Hepatic stellate cell (primary cell): Measurements from ENCODE around the gene SLC15A3.

ENCODE experiments used
- DNase-seq: peaks from one replicate; pipeline ENCODE4 v3.0.0; 2011; ENCODE audit warnings: low spot score

SLC15A3 gene

GRCh38 chr11:60945295-60945667 lies 6.7 kb downstream of the SLC15A3 start:
- no peak for DNase-seq

GRCh38 chr11:60944490-60945294 lies 7.3 kb downstream of the SLC15A3 start:
- DNase-seq: no peak

GRCh38 chr11:60942970-60943565 lies 8.9 kb downstream of the SLC15A3 start:
- DNase-seq: no peak

- DNase-seq: no peak
Observed at GRCh38 chr11:60942219-60942618, 9.8 kb downstream of the SLC15A3 start.

- DNase-seq: no peak
Observed at GRCh38 chr11:60941371-60942119, 10.4 kb downstream of the SLC15A3 start.

GRCh38 chr11:60939855-60940254 lies 12.1 kb downstream of the SLC15A3 start:
- DNase-seq: no peak

- no peak for DNase-seq
Observed at GRCh38 chr11:60939301-60939700, 12.7 kb downstream of the SLC15A3 start.

- DNase-seq: no peak
Observed at GRCh38 chr11:60938500-60938899, 13.5 kb downstream of the SLC15A3 start.

- no peak for DNase-seq
Observed at GRCh38 chr11:60937811-60938210, 14.2 kb downstream of the SLC15A3 start.

- no peak for DNase-seq
Observed at GRCh38 chr11:60937144-60937527, 14.8 kb downstream of the SLC15A3 start.

- no peak for DNase-seq
Observed at GRCh38 chr11:60936467-60937143, 15.4 kb downstream of the SLC15A3 start.

GRCh38 chr11:60935676-60936442 lies 16.1 kb downstream of the SLC15A3 start:
- no peak for DNase-seq

- DNase-seq: no peak
Observed at GRCh38 chr11:60934790-60935605, 17.0 kb downstream of the SLC15A3 start.

GRCh38 chr11:60934124-60934789 lies 17.7 kb downstream of the SLC15A3 start:
- DNase-seq: no peak

GRCh38 chr11:60933416-60934123 lies 18.4 kb downstream of the SLC15A3 start:
- DNase-seq: no peak

- no peak for DNase-seq
Observed at GRCh38 chr11:60932605-60933356, 19.2 kb downstream of the SLC15A3 start.

GRCh38 chr11:60931917-60932316 lies 20.1 kb downstream of the SLC15A3 start:
- no peak for DNase-seq

- DNase-seq: no peak
Observed at GRCh38 chr11:60930394-60930793, 21.6 kb downstream of the SLC15A3 start.

GRCh38 chr11:60929764-60930163 lies 22.2 kb downstream of the SLC15A3 start:
- DNase-seq: no peak
